HG03521 (cell line): Measurements from ENCODE around the gene SRCAP.

Experiments
- ATAC-seq: cut with Tn5 transposase; IDR thresholded peaks from one replicate; pipeline ENCODE4 v1.9.1; 2021; ENCODE audit warnings: mild to moderate bottlenecking, moderate library complexity; ENCODE audit not compliant: unreplicated experiment

SRCAP gene

DNA sequence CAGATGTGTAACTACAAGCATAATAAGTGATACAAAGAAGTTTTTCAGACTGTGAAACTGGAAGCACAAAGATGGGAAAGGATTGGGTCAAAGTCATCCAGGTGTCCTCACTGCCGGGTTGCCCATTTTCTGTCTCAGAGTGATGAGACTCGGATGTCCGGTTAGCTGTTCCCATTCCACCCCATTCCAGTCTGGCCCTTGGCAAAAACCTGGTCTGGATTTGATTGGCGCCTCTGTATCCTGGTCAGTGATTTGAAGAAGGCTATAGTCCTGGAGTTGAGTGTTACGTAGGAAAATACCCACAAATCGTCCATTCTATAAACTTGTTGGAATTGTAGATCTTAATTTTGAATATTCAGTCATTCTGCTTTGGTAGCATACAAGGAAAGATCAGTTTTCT lies 29.4 kb downstream of the SRCAP start:
- no peak for ATAC-seq

DNA sequence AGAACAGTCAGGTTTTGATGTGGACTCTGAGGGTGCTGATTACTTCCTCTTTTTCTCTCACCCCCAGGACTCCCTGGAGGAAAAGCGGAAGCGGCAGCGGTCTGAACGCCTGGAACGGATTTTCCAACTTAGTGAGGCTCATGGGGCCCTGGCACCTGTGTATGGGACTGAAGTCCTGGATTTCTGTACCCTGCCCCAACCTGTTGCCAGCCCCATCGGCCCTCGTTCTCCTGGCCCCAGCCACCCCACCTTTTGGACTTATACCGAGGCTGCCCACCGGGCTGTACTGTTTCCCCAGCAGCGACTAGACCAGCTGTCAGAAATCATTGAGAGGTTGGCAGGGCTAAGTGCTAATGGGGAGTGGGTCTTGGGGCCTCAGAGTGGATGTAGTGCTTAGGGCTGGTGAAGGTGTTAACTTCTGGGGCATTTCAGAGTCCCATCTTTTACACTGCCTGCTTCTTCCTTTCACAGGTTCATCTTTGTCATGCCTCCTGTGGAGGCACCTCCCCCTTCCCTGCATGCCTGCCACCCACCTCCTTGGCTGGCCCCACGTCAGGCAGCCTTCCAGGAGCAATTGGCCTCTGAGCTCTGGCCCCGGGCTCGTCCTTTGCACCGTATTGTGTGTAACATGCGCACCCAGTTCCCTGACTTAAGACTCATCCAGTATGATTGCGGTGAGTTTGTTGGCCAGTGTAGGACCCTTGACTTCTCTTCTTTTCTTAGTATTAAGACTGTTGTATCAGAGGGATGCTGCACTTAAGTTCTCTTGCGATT lies 30.1 kb downstream of the SRCAP start:
- no peak for ATAC-seq

DNA sequence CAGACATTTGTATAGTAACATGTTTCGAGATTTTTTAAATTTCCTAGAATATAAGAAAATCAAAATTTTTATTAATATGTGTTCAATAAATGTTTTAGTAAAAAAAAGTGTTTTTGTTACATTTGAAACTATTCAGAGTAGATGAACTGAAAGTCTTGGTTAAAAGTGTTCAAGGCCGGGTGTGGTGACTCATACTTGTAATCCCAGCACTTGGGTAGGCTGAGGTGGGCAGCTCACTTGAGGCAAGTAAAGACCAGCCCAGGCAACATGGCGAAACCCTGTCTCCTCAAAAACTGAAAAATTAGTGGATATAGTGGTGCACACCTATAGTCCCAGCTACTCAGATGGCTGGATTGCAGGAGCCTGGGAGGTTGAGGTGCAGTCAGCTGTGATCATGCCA lies 32.4 kb downstream of the SRCAP start:
- ATAC-seq, result no peak

DNA sequence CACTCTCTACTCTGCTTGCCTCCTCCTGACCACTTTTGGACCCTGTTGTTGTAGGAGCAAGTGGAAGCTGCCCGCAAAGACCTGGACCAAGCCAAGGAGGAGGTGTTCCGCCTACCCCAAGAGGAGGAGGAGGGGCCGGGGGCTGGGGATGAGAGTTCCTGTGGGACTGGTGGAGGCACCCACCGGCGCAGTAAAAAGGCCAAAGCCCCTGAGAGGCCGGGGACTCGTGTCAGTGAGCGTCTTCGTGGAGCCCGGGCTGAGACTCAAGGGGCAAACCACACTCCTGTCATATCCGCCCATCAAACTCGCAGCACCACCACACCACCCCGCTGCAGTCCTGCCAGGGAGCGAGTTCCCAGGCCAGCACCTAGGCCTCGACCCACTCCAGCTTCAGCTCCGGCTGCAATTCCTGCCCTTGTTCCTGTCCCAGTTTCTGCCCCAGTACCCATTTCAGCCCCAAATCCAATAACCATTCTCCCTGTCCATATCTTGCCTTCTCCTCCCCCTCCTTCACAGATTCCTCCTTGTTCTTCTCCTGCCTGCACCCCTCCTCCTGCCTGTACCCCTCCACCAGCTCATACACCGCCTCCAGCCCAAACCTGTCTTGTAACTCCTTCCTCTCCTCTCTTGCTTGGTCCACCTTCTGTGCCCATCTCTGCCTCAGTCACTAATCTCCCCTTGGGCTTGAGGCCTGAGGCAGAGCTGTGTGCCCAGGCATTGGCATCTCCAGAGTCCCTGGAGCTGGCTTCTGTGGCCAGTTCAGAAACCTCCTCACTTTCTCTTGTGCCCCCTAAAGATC lies 38.2 kb downstream of the SRCAP start:
- ATAC-seq, result no peak

DNA sequence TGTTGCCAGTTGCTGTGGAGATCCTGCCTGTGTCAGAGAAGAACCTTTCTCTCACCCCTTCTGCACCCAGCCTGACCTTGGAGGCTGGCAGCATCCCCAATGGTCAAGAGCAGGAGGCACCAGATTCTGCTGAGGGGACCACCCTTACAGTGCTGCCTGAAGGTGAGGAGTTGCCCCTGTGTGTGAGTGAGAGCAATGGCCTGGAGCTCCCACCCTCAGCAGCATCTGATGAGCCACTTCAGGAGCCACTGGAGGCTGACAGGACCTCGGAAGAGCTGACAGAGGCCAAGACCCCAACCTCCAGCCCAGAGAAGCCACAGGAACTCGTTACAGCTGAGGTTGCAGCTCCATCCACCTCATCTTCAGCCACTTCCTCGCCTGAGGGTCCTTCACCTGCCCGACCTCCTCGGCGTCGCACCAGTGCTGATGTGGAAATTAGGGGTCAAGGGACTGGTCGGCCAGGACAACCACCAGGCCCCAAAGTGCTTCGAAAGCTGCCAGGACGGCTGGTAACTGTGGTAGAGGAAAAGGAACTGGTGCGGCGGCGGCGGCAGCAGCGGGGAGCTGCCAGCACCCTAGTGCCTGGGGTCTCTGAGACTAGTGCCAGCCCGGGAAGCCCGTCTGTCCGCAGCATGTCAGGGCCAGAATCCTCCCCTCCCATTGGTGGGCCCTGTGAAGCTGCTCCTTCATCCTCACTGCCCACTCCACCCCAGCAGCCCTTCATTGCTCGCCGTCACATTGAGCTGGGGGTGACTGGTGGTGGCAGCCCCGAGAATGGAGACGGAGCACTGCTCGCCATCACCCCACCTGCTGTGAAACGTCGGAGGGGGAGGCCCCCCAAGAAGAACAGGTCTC lies 39.0 kb downstream of the SRCAP start:
- no peak for ATAC-seq

DNA sequence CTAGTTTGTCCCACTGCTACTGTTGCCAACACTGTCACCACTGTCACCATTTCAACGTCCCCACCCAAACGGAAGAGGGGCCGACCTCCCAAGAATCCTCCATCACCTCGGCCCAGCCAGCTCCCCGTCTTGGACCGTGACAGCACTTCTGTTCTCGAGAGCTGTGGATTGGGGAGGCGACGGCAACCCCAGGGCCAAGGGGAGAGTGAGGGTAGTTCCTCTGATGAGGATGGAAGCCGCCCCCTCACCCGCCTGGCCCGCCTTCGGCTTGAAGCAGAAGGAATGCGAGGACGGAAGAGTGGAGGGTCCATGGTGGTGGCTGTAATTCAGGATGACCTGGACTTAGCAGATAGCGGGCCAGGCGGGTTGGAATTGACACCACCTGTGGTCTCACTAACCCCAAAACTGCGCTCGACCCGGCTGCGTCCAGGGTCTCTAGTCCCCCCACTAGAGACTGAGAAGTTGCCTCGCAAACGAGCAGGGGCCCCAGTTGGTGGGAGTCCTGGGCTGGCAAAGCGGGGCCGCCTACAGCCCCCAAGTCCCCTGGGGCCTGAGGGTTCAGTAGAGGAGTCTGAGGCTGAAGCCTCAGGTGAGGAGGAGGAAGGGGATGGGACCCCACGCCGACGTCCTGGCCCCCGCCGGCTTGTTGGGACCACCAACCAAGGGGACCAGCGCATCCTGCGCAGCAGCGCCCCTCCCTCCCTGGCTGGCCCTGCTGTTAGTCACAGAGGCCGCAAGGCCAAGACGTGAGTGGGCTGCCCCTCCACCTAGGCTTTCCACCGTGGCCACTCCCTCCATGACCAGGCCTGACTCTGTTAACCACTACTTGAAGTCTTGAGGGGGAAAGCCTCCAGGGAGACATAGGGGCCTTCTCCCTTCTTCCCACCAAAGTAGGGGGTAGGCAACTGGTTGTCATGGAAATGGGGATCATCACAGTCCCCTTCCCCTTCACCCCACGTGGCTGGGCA lies 40.3 kb downstream of the SRCAP start:
- no peak for ATAC-seq

DNA sequence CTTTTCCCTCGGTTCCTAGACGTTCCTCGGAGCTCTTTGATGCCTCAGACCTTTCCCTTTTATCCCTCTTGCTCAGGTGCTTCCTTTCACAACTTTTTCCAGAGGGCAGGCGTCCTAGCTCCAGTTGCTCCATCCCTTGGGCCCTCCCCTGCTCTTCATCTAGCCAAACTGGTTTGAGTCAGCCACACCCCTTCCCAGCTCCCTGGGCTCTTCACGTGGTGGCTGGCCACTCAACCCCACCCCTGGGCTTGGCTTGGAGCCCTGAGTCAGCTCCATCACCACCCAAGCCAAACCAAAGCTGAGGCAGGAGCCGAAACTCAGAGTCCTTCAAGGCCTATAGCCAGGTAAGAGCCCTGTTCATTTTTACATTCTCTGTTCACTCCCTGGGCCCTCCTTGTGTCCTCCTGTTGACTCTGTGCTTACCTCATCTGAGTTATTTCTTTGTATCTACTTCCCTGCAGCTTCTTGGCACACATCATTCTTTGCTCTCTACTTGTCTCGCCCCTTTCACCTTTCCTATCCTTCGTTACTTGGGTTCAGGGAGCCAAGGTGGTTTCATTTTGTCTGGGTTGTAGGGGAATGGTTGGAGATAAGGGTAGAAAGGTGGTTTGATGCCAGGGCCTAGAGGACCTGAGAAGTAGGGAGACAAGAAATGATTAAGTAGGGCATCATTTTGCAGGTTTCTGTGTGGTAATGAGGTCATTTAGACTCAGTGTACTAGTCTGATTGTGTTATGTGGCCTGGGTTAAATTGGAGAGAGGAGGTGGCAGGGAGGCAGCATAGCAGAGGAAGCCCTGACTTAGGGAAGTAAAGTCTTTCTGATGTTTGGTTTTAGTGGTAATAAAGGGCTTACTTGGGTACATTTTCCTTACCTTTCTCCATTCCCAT lies 41.6 kb downstream of the SRCAP start:
- no peak for ATAC-seq

DNA sequence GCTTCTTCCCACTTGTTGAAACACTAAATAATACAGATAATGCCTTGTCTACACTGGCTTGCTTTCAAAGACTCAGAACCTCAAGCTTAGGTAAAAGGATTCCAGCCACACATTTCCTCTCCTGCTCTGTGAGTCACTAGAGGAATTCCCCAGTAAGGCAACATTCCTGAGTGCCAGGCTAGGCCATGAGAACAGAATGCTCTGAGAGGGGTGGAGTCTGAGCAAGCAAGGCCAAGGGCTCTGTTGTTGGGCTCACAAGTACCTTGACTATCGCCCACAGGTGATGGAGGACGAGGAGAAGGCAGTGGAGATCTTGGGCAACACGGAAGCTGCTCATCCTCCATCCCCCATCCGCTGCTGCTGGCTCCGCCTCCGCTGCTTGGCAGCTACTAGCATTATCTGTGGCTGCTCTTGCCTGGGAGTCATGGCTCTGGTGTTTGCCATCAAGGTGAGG lies 42.5 kb downstream of the SRCAP start:
- no peak for ATAC-seq

DNA sequence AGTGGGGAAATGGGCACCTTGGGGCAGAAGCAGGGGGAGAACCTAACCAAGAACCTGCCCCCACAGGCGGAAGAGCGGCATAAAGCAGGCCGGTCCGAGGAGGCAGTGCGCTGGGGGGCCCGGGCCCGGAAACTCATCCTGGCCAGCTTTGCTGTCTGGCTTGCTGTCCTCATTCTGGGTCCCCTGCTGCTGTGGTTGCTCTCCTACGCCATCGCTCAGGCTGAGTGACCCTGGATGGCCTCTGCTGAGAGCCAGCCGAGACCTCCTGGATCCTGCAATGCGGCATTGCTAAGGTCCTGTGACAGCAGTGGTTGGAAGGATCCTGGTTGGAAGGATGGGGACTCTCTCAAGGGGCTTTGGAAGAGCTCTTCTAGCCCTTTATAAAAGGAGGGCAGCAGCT lies 44.7 kb downstream of the SRCAP start:
- ATAC-seq, result no peak

DNA sequence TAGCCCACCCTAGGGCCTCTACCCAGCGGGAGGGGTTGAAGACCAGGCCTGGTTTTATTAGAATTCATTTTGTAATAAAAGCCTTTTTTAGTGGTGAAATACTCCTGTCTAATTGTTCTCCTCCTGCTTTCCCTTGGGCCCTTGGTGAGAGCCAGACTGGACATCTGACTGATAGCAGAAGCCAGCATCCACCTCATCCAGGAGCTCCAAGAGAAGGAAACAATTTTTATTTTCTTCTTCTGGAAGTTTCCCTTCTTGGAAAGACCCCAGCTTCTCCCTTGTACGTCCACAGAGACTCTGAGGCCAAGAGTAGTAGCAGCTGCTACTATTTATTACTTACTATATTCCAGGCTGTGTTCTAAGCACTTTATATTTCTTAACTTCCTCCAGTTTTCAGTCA lies 45.2 kb downstream of the SRCAP start:
- ATAC-seq, result no peak

DNA sequence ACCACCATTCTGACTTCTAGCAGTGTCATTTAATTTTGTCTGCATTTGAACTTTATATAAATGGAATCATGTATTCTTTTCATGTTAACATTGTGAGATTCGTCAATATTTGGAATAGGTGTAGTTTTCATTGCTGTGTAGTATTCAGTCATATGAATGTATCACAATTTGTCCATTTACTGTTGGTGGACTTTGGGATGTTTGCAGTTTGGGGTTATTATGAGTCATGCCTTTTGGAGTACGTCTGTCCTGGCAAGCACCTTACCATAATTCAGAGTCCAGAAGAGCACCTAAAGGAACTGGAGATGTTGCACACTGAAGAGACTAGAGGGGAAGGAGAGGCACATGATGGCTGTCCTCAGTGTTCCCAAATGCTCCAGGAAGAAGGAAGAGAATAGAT lies 46.1 kb downstream of the SRCAP start:
- no peak for ATAC-seq

DNA sequence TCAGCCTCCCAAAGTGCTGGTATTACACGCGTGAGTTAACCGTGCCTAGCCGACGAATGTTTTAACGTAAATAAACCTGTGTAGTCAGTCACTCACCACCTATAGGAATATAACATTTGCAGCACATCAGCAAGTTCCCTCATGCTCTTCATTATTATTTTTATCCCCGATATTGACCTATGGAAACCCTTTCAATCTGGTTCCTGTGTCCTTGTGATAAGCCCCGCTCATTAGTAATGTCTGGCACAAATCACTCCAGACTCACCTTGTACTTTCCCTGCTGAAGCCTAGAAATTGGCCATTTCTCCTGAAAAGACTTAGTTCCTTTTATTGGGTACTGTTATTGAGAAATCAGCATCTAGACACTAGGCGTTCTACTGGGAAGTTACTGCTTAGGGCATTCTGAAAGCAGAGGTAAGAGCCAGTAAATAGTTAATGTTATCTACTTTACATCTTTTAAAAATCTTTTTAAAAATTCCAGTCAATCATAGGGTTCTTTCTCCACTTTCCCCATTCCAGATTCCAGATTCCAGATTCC lies 47.7 kb downstream of the SRCAP start:
- ATAC-seq, result no peak

DNA sequence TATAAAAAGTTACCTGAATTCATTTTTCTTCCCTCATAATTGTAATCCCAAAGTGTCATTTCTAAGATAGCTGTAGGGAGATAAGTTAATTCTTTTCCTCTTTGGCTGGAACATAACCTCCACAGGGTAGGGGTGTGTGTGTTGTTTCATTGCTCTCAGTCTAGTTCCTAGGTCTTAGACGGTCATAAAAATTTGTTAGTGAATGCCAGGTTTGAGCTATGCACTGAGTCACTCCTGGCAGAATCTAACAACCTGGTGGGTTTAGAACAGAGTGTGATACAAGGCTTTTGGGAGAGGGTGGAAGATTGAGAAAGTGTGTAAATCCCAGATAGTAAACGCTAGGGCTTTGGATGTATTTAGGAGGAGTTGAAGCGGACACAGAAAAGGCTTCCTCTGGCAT lies 48.4 kb downstream of the SRCAP start:
- ATAC-seq, result no peak

DNA sequence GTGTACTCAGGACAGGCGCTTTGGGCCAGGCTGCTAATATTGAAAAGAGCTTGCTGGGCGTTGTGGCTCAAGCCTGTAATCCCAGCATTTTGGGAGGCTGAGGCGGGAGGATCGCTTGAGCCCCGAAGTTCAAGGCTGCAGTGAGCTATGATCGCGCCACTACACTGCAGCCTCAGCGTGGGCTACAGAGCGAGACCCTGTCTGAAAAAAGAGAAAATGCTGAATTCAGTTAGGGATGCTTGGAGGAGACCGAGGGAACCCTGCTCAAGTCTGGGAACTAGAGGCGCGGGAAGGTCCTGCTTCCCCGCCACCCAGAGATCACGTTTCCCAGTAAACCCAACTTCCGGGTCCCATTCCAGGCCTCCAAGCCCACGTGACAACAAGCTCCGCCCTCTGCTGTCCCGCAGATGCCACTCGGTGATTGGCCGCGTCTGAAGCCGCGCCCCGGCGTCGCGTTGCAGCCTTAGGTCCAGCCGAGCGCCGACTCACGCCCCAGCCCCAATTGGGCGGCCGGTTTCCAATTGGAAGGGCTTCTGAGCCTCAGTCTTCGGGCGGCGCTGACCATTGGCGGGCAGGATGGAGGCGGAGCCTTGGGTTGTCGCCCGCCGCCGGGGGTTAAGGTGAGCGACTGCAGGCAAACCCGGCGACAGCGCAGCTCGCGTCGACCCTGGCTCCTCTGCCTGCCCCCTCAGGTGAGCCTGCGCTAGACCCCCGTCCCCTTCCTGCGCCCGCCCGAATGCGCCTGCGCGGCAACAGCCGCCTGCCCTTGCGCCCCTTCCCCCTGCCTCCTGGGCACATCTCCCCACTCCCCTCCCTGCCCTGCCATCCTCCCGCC lies 49.0 kb downstream of the SRCAP start, which contains the start of gene PHKG2:
TSS of gene PHKG2 (plus strand) at position 627 of the 835 bp plus-strand sequence. CDS start 396 bp downstream, outside the sequence.
- peak; percentile 96 for ATAC-seq

DNA sequence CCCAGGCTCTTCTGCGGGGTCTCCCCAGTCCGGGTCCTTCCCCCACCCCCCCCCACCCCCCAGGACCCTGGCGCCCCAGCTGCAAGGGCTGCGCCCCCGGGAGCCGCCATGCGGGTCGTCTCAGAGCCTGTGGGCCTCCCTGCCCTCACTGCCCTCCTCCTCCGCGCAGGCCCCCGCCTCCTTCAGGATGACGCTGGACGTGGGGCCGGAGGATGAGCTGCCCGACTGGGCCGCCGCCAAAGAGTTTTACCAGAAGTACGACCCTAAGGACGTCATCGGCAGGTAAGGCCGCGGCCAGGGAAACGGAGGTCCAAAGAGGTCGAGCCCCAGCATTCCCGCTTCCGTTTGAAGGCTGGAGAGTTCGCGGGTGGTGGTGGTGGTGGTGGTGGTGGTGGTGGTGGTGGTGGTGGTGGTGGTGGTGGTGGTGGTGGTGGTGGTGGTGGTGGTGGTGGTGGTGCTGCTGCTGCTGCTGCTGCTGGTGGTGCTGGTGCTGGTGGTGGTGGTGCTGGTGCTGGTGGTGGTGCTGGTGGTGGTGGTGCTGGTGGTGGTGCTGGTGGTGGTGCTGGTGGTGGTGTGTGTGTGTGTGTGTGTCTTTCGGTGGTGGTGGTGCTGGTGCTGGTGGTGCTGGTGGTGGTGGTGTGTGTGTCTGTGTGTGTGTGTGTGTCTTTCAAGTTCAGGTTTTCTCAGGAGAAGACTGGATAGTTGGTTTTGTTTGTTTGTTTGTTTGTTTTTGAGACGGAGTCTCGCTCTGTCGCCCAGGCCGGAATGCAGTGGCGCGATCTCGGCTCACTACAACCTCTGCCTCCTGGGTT lies 49.9 kb downstream of the SRCAP start:
- no peak for ATAC-seq

DNA sequence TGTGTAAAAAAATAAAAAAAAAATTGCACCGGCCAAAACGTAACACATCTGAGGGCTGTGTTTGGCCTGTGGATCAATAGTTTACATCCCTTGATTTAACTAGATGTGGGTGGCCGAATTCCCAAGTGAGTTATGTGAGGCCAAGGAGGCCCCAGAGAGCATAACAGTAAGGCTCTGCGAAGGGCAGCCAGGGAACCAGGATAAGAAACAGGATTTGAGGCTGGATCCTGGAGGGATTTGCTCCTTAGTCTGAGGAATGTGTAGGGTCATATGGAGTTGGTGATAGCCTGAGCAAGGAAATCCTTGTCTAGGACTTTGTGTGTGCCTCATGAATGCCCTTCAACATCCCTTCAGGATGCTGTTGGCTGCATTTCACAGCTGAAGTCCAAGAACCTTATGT lies 51.2 kb downstream of the SRCAP start:
- no peak for ATAC-seq

DNA sequence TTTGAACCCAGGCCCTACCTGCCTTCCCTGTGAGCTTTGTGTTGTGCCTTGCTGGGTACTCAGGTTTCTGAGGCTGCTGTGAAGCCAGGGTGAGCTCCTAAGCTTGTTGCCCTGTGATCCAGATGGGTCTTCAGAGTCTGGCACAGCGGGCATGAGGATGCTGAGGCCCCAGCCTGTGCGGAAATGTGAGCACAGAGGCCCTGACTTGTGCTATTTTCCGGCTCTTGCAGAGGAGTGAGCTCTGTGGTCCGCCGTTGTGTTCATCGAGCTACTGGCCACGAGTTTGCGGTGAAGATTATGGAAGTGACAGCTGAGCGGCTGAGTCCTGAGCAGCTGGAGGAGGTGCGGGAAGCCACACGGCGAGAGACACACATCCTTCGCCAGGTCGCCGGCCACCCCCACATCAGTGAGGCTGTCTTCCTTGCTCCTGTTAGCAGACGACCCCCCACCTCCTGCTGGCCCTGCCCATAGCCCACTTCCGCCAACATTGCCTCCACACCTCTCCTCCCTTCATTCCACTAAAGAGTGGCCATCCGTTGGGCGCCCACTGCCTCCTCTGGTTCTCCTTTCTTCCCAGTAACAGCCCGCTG lies 52.0 kb downstream of the SRCAP start:
- no peak for ATAC-seq
